Right lobe of liver (tissue), 6 donors: Measurements from ENCODE around the gene CRACR2B. TPM values are rescaled to one million over a fixed set of nuclear protein-coding genes. Genes with fewer than 3 reads are reported as not detected.

Source experiments
- ATAC-seq, 4 donors: fragments of 200-7000 bp; cut with Tn5 transposase; one replicate each; pipeline ENCODE4 v1.9.1; 2020; ENCODE audit warnings: mild to moderate bottlenecking in 4 of 4, moderate library complexity in 4 of 4
- DNase-seq, 3 donors: peaks; one replicate each; pipeline ENCODE4 v3.0.0-alpha.2; 2020
- H3K27ac ChIP-seq, 3 donors: fragments of 200-600 bp; one replicate each; pipeline ENCODE4 v1.8.0; 2022
- H3K27me3 ChIP-seq, 2 donors: fragments of 200-600 bp; one replicate each; pipeline ENCODE4 v1.8.0; 2022
- H3K36me3 ChIP-seq, 4 donors: fragments of 200-600 bp; sonication (generic) in 1 of 4; one replicate each; pipeline versions ENCODE4 v1.5.1 to v1.8.0; 2017 to 2022; ENCODE audit warnings: control low read depth in 1 of 4
- H3K4me1 ChIP-seq, 4 donors: fragments of 200-600 bp; sonication (generic) in 1 of 4; one replicate each; pipeline versions ENCODE4 v1.5.1 to v1.8.0; 2017 to 2022; ENCODE audit warnings: control low read depth in 1 of 4
- H3K4me3 ChIP-seq, 3 donors: fragments of 200-600 bp; one replicate each; pipeline ENCODE4 v1.8.0; 2022
- H3K9me3 ChIP-seq, 4 donors: fragments of 200-600 bp; sonication (generic) in 1 of 4; one replicate each; pipeline versions ENCODE4 v1.5.1 to v1.8.0; 2017 to 2022; ENCODE audit warnings: control low read depth in 1 of 4
- CTCF ChIP-seq, 4 donors: fragments of 200-600 bp in 3 of 4; fragments of 450-650 bp in 1 of 4; IDR thresholded peaks; one replicate each; pipeline versions ENCODE4 v1.5.1 to v1.8.0; 2016 to 2022; ENCODE audit warnings: antibody characterized with exemption in 4 of 4, mild to moderate bottlenecking in 2 of 4
- POLR2A ChIP-seq: fragments of 450-650 bp; IDR thresholded peaks from one replicate; pipeline ENCODE4 v1.6.1; 2017; ENCODE audit warnings: antibody characterized with exemption, mild to moderate bottlenecking
- WGBS: methylation state at CpG from one replicate; pipeline ENCODE4 v1.1.6; 2018; ENCODE audit warnings: low coverage, low lambda C conversion rate; ENCODE audit not compliant: insufficient coverage; ENCODE audit errors: missing lambda C conversion rate; 5-methylcytosine and 5-hydroxymethylcytosine counted together
- intact Hi-C, 2 donors: fragments of 100-400 bp; cut with DNase I; formaldehyde crosslinking; loops; one replicate each; pipeline versions ENCODE4 v1.11.2 to v1.14.1; 2022
- total RNA-seq, 6 experiments: library from RNA; depleted of rRNA in 2 of 6; stranded (reverse); fragments of >200 nt in 2 of 6; fragmentation: NEBNext Ultra II Directional in 3 of 6; extraction: Animal tissue kit (Norgen Biotek cat#: 25700) in 3 of 6; gene quantifications; one replicate each; pipeline versions ENCODE4 v1.1.0 to v1.2.4, GENCODE V29; 2016 to 2023
- donor health status: DM: no; HTN: yes; CAD: no.
- donor health status: DM: no; HTN: no; CAD: no.
- donor health status: DM: no; HTN: no; CAD: no.
- donor health status: DM: no; HTN: yes; CAD: no.
- donor health status: DM: no; HTN: yes; CAD: no.

Gene CRACR2B
- total RNA-seq, 6 experiments from 2014 or later: 2.2 to 4.0 (median 3.1) TPM

- H3K4me1 ChIP-seq: peaks cover 0 to 28% (median 11%) of the 10 kb centered on the region in 4 donors
- H3K36me3 ChIP-seq: peaks cover 0 to 29% (median 0%) of the 10 kb centered on the region in 4 donors
- H3K4me3 ChIP-seq: peak within 1 kb of the TSS; percentile 84 to 100 (median 99)
- WGBS: 0% methylated on average over 9 of the region's 81 CpGs
- intact Hi-C loops: no loop called here
- DNase-seq (peak; percentile 98 to 99 (median 99)), ATAC-seq (peak; percentile 86 to 91 (median 90))
- H3K27me3 ChIP-seq: no peaks in the 10 kb centered on the region
- peak; percentile 80 for TF ChIP-seq POLR2A
- TF ChIP-seq CTCF (IDR thresholded peaks at IDR 0.05): no peak
- H3K27ac ChIP-seq: peak within 1 kb of the TSS; percentile 91 to 95 (median 94)
- H3K9me3 ChIP-seq: no peaks in the 10 kb centered on the region
Observed at GRCh38 chr11:809287-810039, 18.3 kb upstream of the CRACR2B start, which contains the start of gene RPLP2. TSS of gene RPLP2 (plus strand) at chr11:809967. CDS start at chr11:810235, 268 bp downstream.

GRCh38 chr11:810040-810567, 17.6 kb upstream of the CRACR2B start:
- Histone ChIP-seq H3K4me3 (peak overlapping the region; percentile 84 to 100 (median 99)), H3K27me3 (no peaks in the 10 kb centered on the region), H3K36me3 (peaks cover 0 to 29% (median 0%) of the 10 kb centered on the region in 4 donors), H3K4me1 (peaks cover 0 to 22% (median 8%) of the 10 kb centered on the region in 4 donors), H3K9me3 (no peaks in the 10 kb centered on the region), H3K27ac (peak overlapping the region; percentile 91 to 95 (median 94))
- intact Hi-C loops: no loop called here
- WGBS: 1% methylated on average over 19 of the region's 55 CpGs
- ATAC-seq (no peak), DNase-seq (no peak)
- peak; percentile 73 for TF ChIP-seq POLR2A
- peak in 2 of 4 donors; percentile 3 to 7 for TF ChIP-seq CTCF (IDR thresholded peaks at IDR 0.05)

- DNase-seq: no peak
- Histone ChIP-seq H3K4me3 (peak overlapping the region in 1 of 3 donors; percentile 84), H3K36me3 (peaks cover 0 to 29% (median 0%) of the 10 kb centered on the region in 4 donors), H3K9me3 (no peaks in the 10 kb centered on the region), H3K4me1 (peaks cover 0 to 22% (median 8%) of the 10 kb centered on the region in 4 donors), H3K27ac (no peak overlapping the region), H3K27me3 (no peaks in the 10 kb centered on the region)
- ATAC-seq: no peak
- TF ChIP-seq CTCF (IDR thresholded peaks at IDR 0.05) (peak in 1 of 4 donors; percentile 10), POLR2A (no peak)
- 63% methylated on average over 4 of the region's 14 CpGs for WGBS
- intact Hi-C loops: no loop called here
Observed at GRCh38 chr11:811446-812245, 16.1 kb upstream of the CRACR2B start.

GRCh38 chr11:812390-812789, 15.3 kb upstream of the CRACR2B start:
- ATAC-seq: no peak
- H3K4me3 ChIP-seq: no peak overlapping the region
- H3K9me3 ChIP-seq: no peaks in the 10 kb centered on the region
- H3K27me3 ChIP-seq: no peaks in the 10 kb centered on the region
- H3K36me3 ChIP-seq: peaks cover 0 to 29% (median 0%) of the 10 kb centered on the region in 4 donors
- intact Hi-C loops: no loop called here
- no CpG with 5 or more reads among the region's 3 CpGs for WGBS
- DNase-seq: no peak
- H3K27ac ChIP-seq: no peak overlapping the region
- TF ChIP-seq CTCF (IDR thresholded peaks at IDR 0.05) (no peak), POLR2A (no peak)
- peaks cover 0 to 22% (median 8%) of the 10 kb centered on the region in 4 donors for H3K4me1 ChIP-seq
